DMS153 treated with DMSO at 0.1 percent for 48 hours (cell line): ENCODE data around the gene ABCD1.
"Not testable (repeated sequence)": the region's sequence is repeated elsewhere in the genome, so short reads cannot be mapped to it uniquely, and the experiment has no call there.

Experiments used
- DNase-seq: peaks from one replicate; lab custom pipeline; 2025; ENCODE audit not compliant: unreplicated experiment; lab: John Stamatoyannopoulos, UW

Gene ABCD1

DNA sequence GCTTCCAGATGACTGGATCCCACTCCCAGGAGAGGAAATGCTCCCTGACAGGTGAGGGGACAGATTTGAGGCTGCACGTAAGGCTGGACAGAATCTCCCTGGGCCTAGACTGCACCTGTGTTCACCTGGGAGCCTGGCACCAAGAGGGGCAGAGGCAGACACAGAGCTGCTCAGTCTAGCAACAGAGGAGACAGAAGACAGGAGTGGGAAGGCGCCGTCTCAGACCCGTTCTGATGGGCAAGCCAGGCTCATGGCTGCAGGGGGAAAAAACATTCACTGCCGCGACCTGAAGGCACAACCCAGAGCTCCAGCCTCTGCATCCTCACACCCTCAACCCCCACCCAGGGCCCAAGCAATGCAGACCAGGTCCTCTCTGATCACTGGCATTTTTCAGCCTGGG lies 17.2 kb upstream of the ABCD1 start:
- no peak for DNase-seq

DNA sequence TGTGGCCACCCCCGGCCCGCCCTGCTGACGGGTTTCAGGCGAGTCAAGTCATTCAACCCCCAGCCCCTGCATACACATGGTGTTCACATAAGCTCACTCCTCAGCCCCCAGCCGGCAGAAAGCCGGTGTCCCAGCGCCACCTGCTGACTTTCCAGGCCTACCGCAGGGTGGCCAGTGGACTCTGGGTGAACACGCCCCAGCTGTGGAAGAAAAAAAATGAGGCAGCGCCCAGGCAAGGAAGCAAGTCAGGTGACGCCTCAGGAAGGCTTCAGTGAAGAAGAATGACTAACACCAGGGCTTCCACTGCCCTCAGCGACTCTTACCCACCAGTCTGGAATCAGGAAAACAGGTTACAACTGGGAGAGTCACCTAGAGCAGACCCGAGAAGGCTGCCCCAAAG lies 16.2 kb upstream of the ABCD1 start:
- DNase-seq = no peak

DNA sequence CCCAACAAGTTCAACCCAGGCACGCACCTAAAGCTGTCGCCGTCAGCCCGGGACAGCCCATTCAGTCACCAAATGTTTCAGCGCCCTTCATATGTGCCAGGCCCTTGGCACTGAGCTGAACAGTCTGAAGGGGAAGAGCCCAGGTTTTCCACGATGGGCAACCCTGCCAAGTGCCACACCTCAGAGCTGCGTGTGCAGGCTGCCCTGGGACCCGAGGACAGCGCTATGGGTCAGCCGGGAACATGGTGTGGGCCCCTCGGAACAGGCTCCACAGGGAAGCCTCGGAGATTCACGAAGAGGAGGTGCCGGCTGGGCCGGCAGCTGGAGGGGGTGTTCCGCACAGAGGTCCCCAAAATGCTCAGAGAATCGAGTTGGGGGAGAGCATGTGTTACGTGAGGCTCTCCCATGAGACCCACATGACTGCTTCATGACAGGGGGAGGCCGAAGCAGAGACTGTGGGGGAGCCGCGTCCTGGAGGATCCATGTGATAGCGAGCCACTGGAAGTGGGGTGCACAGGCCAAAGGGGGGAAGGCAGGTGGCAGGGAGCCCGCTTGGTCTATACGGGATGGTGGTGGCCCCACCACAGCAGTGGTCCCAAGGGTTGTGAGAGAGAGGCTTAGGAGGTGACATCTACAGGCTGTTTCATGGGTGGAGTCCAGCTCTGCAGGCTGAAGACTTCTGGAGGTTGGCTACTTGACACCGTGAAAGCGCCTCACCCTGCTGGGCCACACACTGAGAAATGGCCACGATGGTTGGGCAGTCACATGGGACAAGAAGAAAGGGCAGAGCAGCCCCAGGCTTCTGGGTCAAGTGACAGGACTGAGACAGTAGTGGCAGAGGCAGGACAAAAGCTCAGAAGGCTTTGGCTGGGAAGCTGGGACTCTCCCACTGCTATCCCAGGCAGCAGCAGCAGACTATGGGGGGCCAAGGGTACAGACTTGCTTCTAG lies 14.7 kb upstream of the ABCD1 start:
- DNase-seq = no peak

DNA sequence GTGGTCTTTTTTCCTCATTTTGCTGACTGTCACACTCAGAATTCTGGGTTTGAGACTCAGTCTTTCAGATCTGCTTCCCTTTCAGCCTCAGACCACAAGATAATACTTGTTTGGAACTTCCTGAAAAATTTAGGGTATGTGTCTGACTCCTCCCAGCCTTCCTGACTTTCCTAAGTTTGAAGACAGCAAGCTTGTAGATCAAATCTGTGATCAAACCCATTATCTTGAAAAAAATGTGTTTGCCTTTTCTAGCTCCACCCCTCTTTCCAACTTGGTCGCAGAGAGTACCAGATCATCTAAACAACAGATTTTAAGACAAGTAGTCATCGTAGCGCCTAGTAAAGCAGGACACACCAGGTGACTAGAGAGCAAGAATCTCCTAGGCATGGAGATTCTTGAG lies 10.4 kb upstream of the ABCD1 start:
- DNase-seq = no peak

DNA sequence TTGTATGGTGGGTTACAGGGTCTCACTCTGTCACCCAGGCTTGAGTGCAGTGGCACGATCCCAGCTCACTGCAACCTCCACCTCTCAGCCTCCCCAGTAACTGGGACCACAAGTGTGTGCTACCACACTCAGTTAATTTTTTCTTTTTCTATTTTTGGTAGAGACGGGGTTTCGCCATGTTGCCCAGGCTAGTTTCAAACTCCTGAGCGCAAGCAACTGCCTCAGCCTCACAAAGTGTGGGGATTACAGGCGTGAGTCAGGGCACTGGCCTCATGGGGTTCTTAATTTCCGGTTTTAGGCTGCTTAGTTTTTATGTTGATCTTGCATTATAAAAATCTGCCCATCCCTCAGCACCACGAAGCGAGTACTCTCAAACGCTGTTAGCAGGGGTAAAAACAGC lies 7.2 kb upstream of the ABCD1 start:
- no peak for DNase-seq

DNA sequence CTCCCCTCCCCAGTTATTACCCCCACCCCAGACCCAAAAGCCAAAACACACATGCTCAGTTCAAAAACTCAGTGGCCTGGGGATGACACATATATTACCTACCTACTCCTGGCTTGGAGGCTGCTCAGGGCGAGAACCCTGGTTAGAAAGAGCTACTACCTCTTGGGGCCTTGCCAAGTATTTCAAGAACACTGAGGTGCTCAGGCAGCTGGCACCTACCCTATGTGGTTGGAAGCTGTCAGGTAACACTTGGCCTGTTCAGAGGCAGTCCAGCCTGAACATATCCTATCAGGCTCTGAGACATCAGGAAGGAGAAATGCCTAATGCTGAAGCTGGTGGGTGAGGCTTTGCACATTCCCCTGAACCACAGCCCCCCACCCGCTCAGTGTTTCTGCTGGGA lies 5.4 kb upstream of the ABCD1 start:
- no peak for DNase-seq

DNA sequence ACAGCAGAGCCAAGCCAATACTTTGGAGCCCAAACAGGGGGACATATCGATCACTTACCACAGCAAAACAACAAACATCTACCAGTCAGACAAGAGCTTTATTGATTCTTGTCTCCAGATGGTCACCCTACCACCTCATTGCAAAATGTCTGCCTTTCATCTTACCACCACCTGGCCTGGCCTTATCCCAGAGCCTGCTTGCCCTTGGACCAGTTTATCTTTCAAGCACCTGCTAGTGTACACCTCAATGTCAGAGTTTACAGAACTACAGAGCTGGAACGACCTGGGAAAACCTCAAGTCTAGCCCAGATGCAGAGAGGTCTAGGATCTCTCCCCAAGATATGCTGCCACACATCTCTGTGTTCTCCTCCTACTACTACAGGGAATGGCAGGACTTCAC lies 5.0 kb upstream of the ABCD1 start:
- no peak for DNase-seq

DNA sequence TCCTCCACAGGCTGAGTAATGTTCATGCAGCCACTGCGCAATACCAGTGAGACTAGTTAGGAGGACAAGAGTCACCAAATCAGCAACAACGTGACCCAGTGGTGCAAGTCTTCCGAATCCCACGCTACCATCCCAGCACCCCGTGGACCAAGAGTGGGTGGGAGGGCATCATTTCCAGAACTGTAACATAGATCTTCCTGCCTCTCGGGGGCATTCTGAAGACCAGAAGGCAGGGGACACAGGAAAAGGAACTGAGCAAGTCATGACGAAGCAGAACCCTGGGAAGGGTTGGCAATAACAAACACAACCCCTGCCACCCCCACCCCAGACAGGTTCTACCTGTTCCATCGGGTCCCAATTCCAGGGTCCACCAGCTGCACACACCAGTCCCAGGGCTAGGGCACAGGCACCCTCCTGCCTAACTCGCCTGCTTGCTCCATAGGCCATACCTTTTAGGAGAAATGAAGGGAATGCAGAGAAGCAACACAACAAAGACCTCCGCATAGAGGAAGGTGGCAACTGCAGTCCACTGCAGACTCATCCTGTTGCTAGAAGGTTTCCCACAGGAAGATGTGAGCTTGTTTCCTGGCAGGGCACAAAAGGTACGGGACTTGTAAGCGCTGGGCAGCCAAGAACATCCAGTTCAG lies 1.8 kb upstream of the ABCD1 start:
- no peak for DNase-seq

DNA sequence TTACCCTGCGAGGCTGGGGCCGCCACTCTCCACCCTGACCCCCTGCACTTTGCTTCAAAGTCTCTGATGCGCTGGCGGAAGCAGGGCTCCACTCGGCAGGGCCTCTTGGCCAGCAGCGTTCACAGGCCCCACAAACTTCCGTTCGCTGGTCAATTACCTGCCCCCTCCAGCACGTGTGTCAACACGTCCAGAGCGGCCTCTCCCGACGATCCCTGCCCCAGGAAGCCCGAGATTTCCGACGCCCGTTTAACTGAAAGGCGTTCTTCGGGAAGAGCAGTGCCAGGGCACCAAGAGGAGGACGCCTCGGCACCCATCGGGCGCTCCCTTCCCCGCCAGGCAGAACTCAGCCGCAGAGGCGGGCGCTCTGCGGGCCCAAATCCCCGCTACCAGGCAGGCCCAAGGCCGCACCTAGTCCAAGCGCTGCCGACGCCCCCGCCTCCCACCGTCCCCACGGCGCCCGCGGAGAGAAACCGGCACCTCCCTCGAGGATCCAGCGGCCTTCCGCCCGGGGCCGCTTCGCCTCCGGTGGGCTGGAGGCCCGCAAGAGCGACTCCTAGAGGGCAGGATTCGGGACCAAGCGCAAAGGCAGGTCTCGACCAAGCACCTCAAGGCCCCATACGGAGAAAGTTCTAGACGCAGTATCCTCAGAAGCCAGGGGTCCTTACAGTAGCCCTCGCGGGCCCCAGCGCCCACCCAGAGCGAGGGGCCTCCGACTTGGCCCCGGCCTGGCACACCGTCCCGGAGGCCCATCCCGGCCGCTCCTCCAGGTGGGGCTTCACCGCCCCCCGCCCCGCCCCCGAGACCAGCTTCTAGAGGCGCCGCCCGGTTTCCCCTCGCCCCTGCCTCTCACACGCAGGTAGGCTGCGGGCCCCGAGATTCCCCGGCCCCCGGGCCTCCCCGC lies 1.1 kb upstream of the ABCD1 start:
- peak; percentile 23 for DNase-seq

DNA sequence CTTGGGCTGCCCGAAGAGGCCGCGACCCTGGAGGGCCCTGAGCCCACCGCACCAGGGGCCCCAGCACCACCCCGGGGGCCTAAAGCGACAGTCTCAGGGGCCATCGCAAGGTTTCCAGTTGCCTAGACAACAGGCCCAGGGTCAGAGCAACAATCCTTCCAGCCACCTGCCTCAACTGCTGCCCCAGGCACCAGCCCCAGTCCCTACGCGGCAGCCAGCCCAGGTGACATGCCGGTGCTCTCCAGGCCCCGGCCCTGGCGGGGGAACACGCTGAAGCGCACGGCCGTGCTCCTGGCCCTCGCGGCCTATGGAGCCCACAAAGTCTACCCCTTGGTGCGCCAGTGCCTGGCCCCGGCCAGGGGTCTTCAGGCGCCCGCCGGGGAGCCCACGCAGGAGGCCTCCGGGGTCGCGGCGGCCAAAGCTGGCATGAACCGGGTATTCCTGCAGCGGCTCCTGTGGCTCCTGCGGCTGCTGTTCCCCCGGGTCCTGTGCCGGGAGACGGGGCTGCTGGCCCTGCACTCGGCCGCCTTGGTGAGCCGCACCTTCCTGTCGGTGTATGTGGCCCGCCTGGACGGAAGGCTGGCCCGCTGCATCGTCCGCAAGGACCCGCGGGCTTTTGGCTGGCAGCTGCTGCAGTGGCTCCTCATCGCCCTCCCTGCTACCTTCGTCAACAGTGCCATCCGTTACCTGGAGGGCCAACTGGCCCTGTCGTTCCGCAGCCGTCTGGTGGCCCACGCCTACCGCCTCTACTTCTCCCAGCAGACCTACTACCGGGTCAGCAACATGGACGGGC lies 579 bp downstream of the ABCD1 start:
- no peak for DNase-seq

DNA sequence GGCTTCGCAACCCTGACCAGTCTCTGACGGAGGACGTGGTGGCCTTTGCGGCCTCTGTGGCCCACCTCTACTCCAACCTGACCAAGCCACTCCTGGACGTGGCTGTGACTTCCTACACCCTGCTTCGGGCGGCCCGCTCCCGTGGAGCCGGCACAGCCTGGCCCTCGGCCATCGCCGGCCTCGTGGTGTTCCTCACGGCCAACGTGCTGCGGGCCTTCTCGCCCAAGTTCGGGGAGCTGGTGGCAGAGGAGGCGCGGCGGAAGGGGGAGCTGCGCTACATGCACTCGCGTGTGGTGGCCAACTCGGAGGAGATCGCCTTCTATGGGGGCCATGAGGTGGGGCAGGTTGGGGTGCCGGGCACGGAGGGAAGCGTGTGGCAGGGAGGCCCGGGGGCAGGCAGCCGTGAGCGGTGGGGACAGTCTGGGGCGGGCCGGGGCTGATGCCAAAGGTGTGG lies 1.2 kb downstream of the ABCD1 start:
- DNase-seq = no peak

DNA sequence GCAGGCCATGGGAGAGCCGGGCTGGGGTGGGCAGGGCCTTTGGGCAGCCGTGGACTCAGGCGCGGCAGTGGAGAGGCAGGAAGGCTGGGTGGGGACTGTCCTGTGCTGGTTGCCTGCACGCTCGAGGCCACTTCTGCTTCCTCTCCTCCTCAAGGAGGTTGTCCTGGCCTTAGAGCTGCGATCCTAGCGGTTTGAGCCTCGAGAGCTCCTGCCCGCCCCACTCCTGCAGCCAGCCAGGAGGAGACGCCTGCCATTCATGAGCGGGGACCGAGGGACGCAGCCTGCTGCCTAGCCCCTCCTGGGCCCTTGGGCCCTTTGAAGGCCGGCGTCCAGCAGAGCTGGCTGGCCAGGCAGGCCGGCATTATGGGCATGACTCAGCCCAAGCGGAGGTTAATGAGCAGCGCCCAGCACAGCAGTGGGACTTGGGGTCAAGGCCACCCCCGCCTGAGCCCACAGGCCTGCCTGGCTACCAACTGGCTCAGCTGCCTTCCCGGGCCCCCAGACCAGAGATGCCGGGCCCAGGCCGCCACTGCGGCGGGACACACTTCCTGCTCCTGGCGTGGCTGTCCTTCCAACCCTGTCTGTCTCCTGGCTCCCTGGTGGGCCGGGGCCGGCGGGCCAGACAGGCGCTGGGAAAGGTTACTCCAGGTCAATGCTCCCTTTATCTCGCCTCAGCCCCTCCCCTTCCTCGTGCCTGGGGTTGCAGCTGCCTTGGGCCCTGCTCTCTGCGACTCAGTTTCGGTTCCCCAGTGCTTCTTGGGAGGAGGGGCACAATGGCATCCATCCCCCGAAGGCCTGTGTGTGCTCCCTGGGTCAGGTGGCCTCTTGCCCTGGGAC lies 1.8 kb downstream of the ABCD1 start:
- peak; percentile 39 for DNase-seq

DNA sequence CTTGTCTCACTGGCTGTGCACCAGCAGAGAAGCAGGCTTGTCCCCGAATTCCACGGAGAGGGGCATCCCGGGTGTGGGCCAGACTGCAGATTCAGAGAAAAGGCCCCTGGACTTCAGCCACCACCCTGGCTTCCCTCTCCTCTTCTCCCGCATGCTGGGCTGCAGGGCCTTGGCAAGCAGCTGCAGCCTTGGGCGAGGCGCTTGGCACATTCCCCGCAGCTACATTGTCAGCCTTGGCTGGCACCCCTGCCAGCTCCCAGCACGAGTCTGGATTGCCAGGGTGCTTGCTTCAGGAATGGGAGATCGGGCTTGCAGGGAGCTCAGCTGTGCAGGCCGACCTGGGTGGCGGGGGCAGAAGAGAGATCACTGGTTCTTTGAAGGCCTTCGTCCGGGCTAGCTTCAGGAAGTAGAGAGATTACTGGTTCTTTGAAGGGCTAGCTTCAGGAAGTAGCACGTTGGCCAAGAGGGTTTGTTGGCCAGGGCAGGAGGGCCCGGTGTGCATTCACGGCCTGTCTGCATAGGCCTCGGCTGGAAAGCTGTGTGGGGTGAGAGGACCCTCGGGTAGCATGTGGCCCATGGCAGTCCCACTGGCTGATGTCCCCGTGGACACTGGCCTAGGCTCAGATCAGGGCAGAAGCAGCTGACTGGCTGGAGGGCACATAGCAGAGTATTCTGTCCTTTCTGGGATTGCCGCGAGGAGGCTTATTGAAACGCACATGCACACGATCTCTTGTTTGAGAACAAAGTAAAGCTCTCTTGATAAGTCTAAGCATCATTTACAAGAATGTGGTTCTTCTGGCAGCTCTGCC lies 2.7 kb downstream of the ABCD1 start:
- peak; percentile 39 for DNase-seq

DNA sequence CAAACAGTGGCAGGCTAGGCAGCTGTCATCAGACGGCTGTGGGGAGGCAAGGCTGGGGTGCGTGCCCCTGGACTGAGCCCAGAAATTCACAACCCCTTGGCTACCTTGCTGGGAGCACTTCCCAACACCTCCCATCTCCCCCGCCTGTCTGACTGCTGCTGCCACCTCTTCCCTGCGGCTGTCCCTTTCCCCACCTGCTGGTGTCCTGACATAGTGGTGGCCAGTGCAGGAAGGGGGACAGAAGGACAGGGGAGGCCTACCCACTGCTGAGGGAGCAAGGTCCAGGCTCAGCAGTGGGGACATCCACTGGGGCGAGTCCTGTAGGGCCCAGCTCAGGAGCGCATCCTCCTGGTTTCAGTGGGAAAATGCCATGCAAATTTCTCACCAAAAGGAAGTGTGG lies 3.4 kb downstream of the ABCD1 start:
- DNase-seq = no peak

DNA sequence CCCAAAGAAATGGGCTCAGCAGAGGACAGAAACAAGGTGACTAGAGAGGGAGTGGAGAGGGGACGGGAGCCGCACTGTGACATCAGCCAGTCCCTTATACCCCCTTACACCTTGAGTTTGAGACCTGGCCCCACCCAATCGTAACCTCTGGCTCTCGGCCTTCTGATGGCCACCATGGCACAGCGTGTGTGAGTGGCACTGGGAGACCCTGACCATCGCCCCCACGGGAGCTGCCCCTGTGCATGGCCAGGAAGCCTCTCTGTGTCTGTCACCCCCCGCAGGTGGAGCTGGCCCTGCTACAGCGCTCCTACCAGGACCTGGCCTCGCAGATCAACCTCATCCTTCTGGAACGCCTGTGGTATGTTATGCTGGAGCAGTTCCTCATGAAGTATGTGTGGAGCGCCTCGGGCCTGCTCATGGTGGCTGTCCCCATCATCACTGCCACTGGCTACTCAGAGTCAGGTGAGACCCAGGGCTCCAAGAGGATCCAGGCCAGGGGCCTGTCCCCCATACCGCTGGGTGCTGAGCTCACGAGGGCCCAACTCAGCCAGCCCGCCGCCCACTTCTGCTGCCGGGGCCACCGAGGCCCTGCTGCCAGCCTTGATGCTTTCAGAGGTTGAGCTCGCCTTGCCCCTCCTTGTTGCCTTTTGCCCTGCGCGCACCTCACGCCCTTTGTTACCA lies 4.4 kb downstream of the ABCD1 start:
- DNase-seq = no peak

DNA sequence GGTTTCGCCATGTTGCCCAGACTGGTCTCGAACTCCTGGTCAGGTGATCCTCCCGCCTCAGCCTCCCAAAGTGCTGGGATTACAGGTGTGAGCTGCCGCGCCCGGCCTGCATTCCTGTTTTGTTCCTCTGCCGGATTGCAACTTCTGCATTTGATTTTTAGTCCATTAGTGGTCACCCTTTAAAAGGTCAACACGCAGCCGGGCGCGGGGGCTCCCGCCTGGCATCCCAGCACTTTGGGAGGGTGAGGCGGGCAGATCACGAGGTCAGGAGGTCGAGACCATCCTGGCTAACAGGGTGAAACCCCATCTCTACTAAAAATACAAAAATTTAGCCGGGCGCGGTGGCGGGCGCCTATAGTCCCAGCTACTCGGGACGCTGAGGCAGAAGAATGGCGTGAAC lies 5.5 kb downstream of the ABCD1 start:
- not testable (repeated sequence) for DNase-seq

DNA sequence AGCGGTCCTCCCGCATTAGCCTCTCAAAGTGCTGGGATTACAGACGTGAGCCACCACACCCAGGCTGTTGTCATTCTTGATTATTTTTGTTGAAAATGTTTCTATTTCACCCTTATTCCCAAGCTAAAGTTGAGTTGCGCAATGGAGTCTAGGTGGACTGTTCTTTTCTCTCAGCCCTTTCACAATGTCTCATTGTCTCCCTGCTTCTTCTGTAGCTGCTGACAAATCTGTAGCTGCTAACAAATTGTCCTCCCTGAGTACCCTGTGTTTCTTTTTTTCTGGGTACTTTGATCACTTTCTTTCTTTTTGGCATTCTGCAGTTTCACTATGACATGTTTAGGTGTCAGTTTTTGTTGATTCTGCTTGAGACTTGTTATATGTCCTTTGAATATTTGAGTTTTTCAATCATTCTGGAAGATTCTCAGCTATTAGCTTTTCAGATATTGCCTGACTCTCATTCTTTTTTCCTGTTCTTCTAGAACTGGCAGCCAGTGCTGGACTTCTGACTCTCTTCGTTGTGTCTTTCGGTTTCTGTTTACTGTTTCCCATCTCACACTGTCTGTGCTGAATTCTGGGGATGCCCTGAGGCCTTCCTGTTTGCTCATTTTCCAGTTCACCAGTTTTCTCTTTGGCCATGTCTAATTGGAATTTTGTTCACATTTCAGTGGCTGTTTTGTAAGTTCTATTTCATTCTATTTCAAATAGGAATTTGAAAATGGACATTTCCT lies 6.6 kb downstream of the ABCD1 start:
- DNase-seq = no peak

DNA sequence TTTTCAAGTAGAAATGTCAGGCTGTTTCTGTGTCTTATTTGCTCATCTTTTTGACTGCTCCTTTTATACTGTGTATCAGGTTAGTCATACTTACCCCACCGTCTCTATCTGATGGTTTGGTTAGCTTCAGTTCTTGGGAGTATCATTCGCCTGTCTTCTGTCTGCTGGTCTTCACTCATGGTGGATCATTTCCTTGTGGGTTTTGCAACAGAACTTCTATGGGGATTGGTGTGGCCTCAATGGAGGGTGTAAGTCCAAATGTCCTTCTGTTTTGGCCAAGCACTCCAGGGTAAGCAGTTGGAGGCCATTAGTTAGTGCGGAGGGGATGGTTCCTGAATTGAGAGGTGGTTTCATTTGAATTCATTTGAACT lies 7.2 kb downstream of the ABCD1 start:
- no peak for DNase-seq
